HepG2 (cell line): ENCODE data around the gene MEG3. TPM values are rescaled to one million over a fixed set of nuclear protein-coding genes. Genes with fewer than 3 reads are reported as not detected.

Experiments used
- AGO1 ChIP-seq: fragments of 200-400 bp; formaldehyde crosslinking; IDR thresholded peaks from 2 replicates; pipeline ENCODE4 v1.6.1; 2017; ENCODE audit warnings: mild to moderate bottlenecking, low read depth, low read length, moderate library complexity; ENCODE audit not compliant: poor library complexity, severe bottlenecking
- ARNT2 ChIP-seq: sonication (generic); formaldehyde crosslinking; IDR thresholded peaks from 2 replicates; pipeline ENCODE4 v1.8.0; 2022; ENCODE audit warnings: mild to moderate bottlenecking, low read depth, missing genetic modification reagents, moderate library complexity
- GPN1 ChIP-seq: sonication (generic); formaldehyde crosslinking; IDR thresholded peaks from 2 replicates; pipeline ENCODE4 v1.5.1; 2020; ENCODE audit warnings: missing genetic modification reagents, borderline replicate concordance
- HBP1 ChIP-seq: IDR thresholded peaks from 2 replicates; pipeline ENCODE4 v1.6.1; 2016; ENCODE audit warnings: low read depth, control low read depth
- HOMEZ ChIP-seq: IDR thresholded peaks from 2 replicates; pipeline ENCODE4 v1.6.1; 2016; ENCODE audit warnings: low read depth
- HOXD1 ChIP-seq: sonication (generic); formaldehyde crosslinking; IDR thresholded peaks from 2 replicates; pipeline ENCODE4 v1.5.0; 2020; ENCODE audit warnings: missing genetic modification reagents
- MXD1 ChIP-seq: sonication (generic); formaldehyde crosslinking; IDR thresholded peaks from 2 replicates; pipeline ENCODE4 v1.4.0; 2020; ENCODE audit warnings: mild to moderate bottlenecking, missing genetic modification reagents
- MYNN ChIP-seq: sonication (generic); formaldehyde crosslinking; IDR thresholded peaks from 2 replicates; pipeline ENCODE4 v1.4.0; 2020; ENCODE audit warnings: mild to moderate bottlenecking, low read depth, missing genetic modification reagents
- PHF8 ChIP-seq: sonication (generic); formaldehyde crosslinking; IDR thresholded peaks from 2 replicates; pipeline ENCODE4 v1.5.0; 2020; ENCODE audit warnings: missing genetic modification reagents
- SIN3B ChIP-seq: fragments of 150-350 bp; IDR thresholded peaks from 2 replicates; pipeline ENCODE4 v1.6.1; 2014; ENCODE audit warnings: low read length
- SRY ChIP-seq: sonication (generic); formaldehyde crosslinking; IDR thresholded peaks from 2 replicates; pipeline ENCODE4 v1.8.0; 2022; ENCODE audit warnings: mild to moderate bottlenecking, missing genetic modification reagents
- TEF ChIP-seq: sonication (generic); formaldehyde crosslinking; IDR thresholded peaks from 2 replicates; pipeline ENCODE4 v1.5.0; 2020; ENCODE audit warnings: missing genetic modification reagents
- THRA ChIP-seq: sonication (generic); formaldehyde crosslinking; IDR thresholded peaks from 2 replicates; pipeline ENCODE4 v1.4.0; 2020; ENCODE audit warnings: missing genetic modification reagents, borderline replicate concordance
- ZNF362 ChIP-seq: sonication (generic); formaldehyde crosslinking; IDR thresholded peaks from 2 replicates; pipeline ENCODE4 v1.4.0; 2020; ENCODE audit warnings: missing genetic modification reagents, mild to moderate bottlenecking, borderline replicate concordance
- ZNF496 ChIP-seq: sonication (generic); formaldehyde crosslinking; IDR thresholded peaks from 2 replicates; pipeline ENCODE4 v1.8.1; 2023; ENCODE audit warnings: mild to moderate bottlenecking, moderate library complexity, missing genetic modification reagents; ENCODE audit not compliant: insufficient replicate concordance
- ZNF574 ChIP-seq: sonication (generic); formaldehyde crosslinking; IDR thresholded peaks from 2 replicates; pipeline ENCODE4 v1.4.0; 2020; ENCODE audit warnings: missing genetic modification reagents
- ZNF720 ChIP-seq: sonication (generic); formaldehyde crosslinking; IDR thresholded peaks from 2 replicates; pipeline ENCODE4 v1.4.0; 2020; ENCODE audit warnings: missing genetic modification reagents
- ZNF792 ChIP-seq: IDR thresholded peaks from 2 replicates; pipeline ENCODE4 v1.6.1; 2016
- ZSCAN25 ChIP-seq: sonication (generic); formaldehyde crosslinking; IDR thresholded peaks from 2 replicates; pipeline ENCODE4 v1.8.0; 2022; ENCODE audit warnings: mild to moderate bottlenecking, missing genetic modification reagents
- polyA plus RNA-seq, 8 experiments: library from polyadenylated mRNA; depleted of rRNA in 3 of 8; stranded (reverse) in 7 of 8; unstranded in 1 of 8; fragments of >200 nt; fragmentation: Illumina TruSeq in 4 of 8; extraction: Trizol in 4 of 8; gene quantifications; 2 replicates each; pipeline versions ENCODE4 v1.2.1 to v1.2.3, GENCODE V29; 2011 to 2016; ENCODE audit warnings: low read depth in 4 of 8, missing spikeins in 1 of 8, mixed read lengths in 1 of 8; ENCODE audit not compliant: insufficient read depth in 1 of 8
- total RNA-seq, 5 experiments: library from RNA; depleted of rRNA; stranded (reverse); fragments of >200 nt; fragmentation: Illumina TruSeq; extraction: Trizol; gene quantifications; 2 replicates each; pipeline ENCODE4 v1.2.3, GENCODE V29; 2016; ENCODE audit warnings: low read depth in 1 of 5

Gene MEG3
- total and polyA plus RNA-seq, 2 of the 13 experiments (the other 11 are each of a cell fraction or from before 2014, with no cell fraction given): 0.17 TPM; not detected in 1

- TF ChIP-seq ZNF720 (CRISPR knock-in tag): no peak
- TF ChIP-seq SRY: no peak
- TF ChIP-seq THRA (CRISPR knock-in tag): peak; percentile 46; the same call in 1 of the 2 replicates
- TF ChIP-seq MYNN (CRISPR knock-in tag): no peak
- TF ChIP-seq SIN3B: no peak
- TF ChIP-seq ZNF496 (CRISPR knock-in tag): no peak
- TF ChIP-seq ZSCAN25 (CRISPR knock-in tag): no peak
- 0 out of 2 replicates have a peak, but pooled peaks have one; percentile 29 for TF ChIP-seq HBP1 (CRISPR knock-in tag)
- peak; percentile 54 for TF ChIP-seq ZNF574 (CRISPR knock-in tag)
- TF ChIP-seq ZNF792 (CRISPR knock-in tag): peak; percentile 70
- no peak for TF ChIP-seq TEF (CRISPR knock-in tag)
- TF ChIP-seq ARNT2 (CRISPR knock-in tag): 0 out of 2 replicates have a peak, but pooled peaks have one; percentile 64
- TF ChIP-seq AGO1: no peak
- no peak for TF ChIP-seq MXD1
- TF ChIP-seq HOXD1: no peak
- no peak for TF ChIP-seq ZNF362 (CRISPR knock-in tag)
- TF ChIP-seq HOMEZ: no peak; the same call in 1 of the 2 replicates
- no peak for TF ChIP-seq GPN1 (CRISPR knock-in tag)
- no peak for TF ChIP-seq PHF8 (CRISPR knock-in tag)
Observed at GRCh38 chr14:100815478-100816285, 10.2 kb upstream of the MEG3 start (continued).
